ENCODE data around the gene VARS1. TPM values are rescaled to one million over a fixed set of nuclear protein-coding genes. Genes with fewer than 3 reads are reported as not detected.
A peak's percentile ranks its signal among the peaks of the same experiment; 100 is the strongest.
"Not testable (repeated sequence)": the region's sequence is repeated elsewhere in the genome, so short reads cannot be mapped to it uniquely, and the experiment has no call there.

Gene VARS1
- polyA plus RNA-seq, 3 donors, result 60.0 to 71.2 (median 65.2) TPM

GRCh38 chr6:31797588-31797987, 2.0 kb upstream of the VARS1 start:
- no peak for DNase-seq

GRCh38 chr6:31796993-31797385, 1.4 kb upstream of the VARS1 start:
- DNase-seq, result no peak

- no peak for DNase-seq
These were observed 511 bp downstream of the VARS1 start for GRCh38 chr6:31794866-31795615.

GRCh38 chr6:31794294-31794865, 1.2 kb downstream of the VARS1 start:
- DNase-seq, result no peak

GRCh38 chr6:31793927-31794245, 1.7 kb downstream of the VARS1 start:
- DNase-seq, result not testable (repeated sequence)

- no peak for DNase-seq
These were observed 2.8 kb downstream of the VARS1 start for GRCh38 chr6:31792761-31793171.

- DNase-seq, result no peak
These were observed 3.5 kb downstream of the VARS1 start for GRCh38 chr6:31792090-31792374.

- DNase-seq, result peak; percentile 62
These were observed 4.0 kb downstream of the VARS1 start for GRCh38 chr6:31791324-31792089.

- DNase-seq, result no peak
These were observed 10.1 kb downstream of the VARS1 start for GRCh38 chr6:31785475-31785874.

- no peak for DNase-seq
These were observed 11.2 kb downstream of the VARS1 start for GRCh38 chr6:31784098-31784925.

GRCh38 chr6:31782126-31782855, 13.3 kb downstream of the VARS1 start:
- DNase-seq, result no peak

GRCh38 chr6:31781244-31782125, 14.1 kb downstream of the VARS1 start:
- no peak for DNase-seq

- no peak for DNase-seq
These were observed 14.9 kb downstream of the VARS1 start for GRCh38 chr6:31780507-31781243.

GRCh38 chr6:31779908-31780307, 15.6 kb downstream of the VARS1 start:
- no peak for DNase-seq

GRCh38 chr6:31778999-31779885, 16.3 kb downstream of the VARS1 start:
- no peak for DNase-seq

- DNase-seq, result no peak
These were observed 17.4 kb downstream of the VARS1 start for GRCh38 chr6:31778193-31778592.

- DNase-seq, result no peak
These were observed 17.9 kb downstream of the VARS1 start for GRCh38 chr6:31777667-31778050.

GRCh38 chr6:31776989-31777666, 18.4 kb downstream of the VARS1 start, which contains the start of gene VWA7:
Gene VWA7 (minus strand): TSS chr6:31777328. CDS start chr6:31776779, 549 bp downstream.
- peak; percentile 88 for DNase-seq

Data from renal pelvis (tissue), 4 donors.